HepG2 (cell line): ENCODE measurements around the gene DCAF6. TPM values are rescaled to one million over a fixed set of nuclear protein-coding genes. Genes with fewer than 3 reads are reported as not detected.
A peak's percentile ranks its signal among the peaks of the same experiment; 100 is the strongest.

Experiments used
- ATF7-NPFF ChIP-seq: sonication (generic); formaldehyde crosslinking; IDR thresholded peaks from 2 replicates; pipeline ENCODE4 v1.8.1; 2023; ENCODE audit warnings: mild to moderate bottlenecking, low read depth, missing genetic modification reagents, moderate library complexity
- E2F1 ChIP-seq: sonication (generic); formaldehyde crosslinking; IDR thresholded peaks from 2 replicates; pipeline ENCODE4 v1.5.0; 2020; ENCODE audit warnings: missing genetic modification reagents
- HMG20B ChIP-seq: conservative IDR thresholded peaks from 2 replicates; pipeline ENCODE4 v1.6.1; 2016; ENCODE audit warnings: missing genetic modification reagents, missing compliant biosample characterization
- HOXD1 ChIP-seq: sonication (generic); formaldehyde crosslinking; IDR thresholded peaks from 2 replicates; pipeline ENCODE4 v1.5.0; 2020; ENCODE audit warnings: missing genetic modification reagents
- MAZ ChIP-seq, 2 experiments: sonication (generic) in 1 of 2; formaldehyde crosslinking in 1 of 2; IDR thresholded peaks; 2 replicates each; pipeline versions ENCODE4 v1.5.0 to v1.6.1; 2012 to 2020; ENCODE audit warnings: low read depth in 2 of 2, mild to moderate bottlenecking in 2 of 2, borderline replicate concordance in 1 of 2, improper control_type of control experiment in 1 of 2, low read length in 1 of 2, missing genetic modification reagents in 1 of 2, moderate library complexity in 1 of 2
- MED13 ChIP-seq: sonication (generic); formaldehyde crosslinking; IDR thresholded peaks from 2 replicates; pipeline ENCODE4 v1.5.0; 2020; ENCODE audit warnings: missing genetic modification reagents
- POGK ChIP-seq: sonication (generic); formaldehyde crosslinking; conservative IDR thresholded peaks from 2 replicates; pipeline ENCODE4 v1.8.0; 2022; ENCODE audit warnings: mild to moderate bottlenecking, moderate library complexity, missing genetic modification reagents
- SPEN ChIP-seq: sonication (generic); formaldehyde crosslinking; IDR thresholded peaks from 2 replicates; pipeline ENCODE4 v1.5.1; 2020; ENCODE audit warnings: low read depth, mild to moderate bottlenecking, missing genetic modification reagents
- SRY ChIP-seq: sonication (generic); formaldehyde crosslinking; IDR thresholded peaks from 2 replicates; pipeline ENCODE4 v1.8.0; 2022; ENCODE audit warnings: mild to moderate bottlenecking, missing genetic modification reagents
- ZNF256 ChIP-seq: sonication (generic); formaldehyde crosslinking; conservative IDR thresholded peaks from 2 replicates; pipeline ENCODE4 v1.4.0; 2020; ENCODE audit warnings: missing genetic modification reagents
- ZNF441 ChIP-seq: sonication (generic); formaldehyde crosslinking; IDR thresholded peaks from 2 replicates; pipeline ENCODE4 v1.7.0; 2021; ENCODE audit warnings: missing genetic modification reagents, borderline replicate concordance
- ZNF615 ChIP-seq: sonication (generic); formaldehyde crosslinking; IDR thresholded peaks from 2 replicates; pipeline ENCODE4 v1.5.0; 2020; ENCODE audit warnings: mild to moderate bottlenecking, missing genetic modification reagents, borderline replicate concordance
- ZSCAN12 ChIP-seq: sonication (generic); formaldehyde crosslinking; IDR thresholded peaks from 2 replicates; pipeline ENCODE4 v1.9.0; 2021; ENCODE audit warnings: mild to moderate bottlenecking, missing genetic modification reagents
- polyA plus RNA-seq, 8 experiments: library from polyadenylated mRNA; depleted of rRNA in 3 of 8; stranded (reverse) in 7 of 8; unstranded in 1 of 8; fragments of >200 nt; fragmentation: Illumina TruSeq in 4 of 8; extraction: Trizol in 4 of 8; gene quantifications; 2 replicates each; pipeline versions ENCODE4 v1.2.1 to v1.2.3, GENCODE V29; 2011 to 2016; ENCODE audit warnings: low read depth in 4 of 8, missing spikeins in 1 of 8, mixed read lengths in 1 of 8; ENCODE audit not compliant: insufficient read depth in 1 of 8
- total RNA-seq, 5 experiments: library from RNA; depleted of rRNA; stranded (reverse); fragments of >200 nt; fragmentation: Illumina TruSeq; extraction: Trizol; gene quantifications; 2 replicates each; pipeline ENCODE4 v1.2.3, GENCODE V29; 2016; ENCODE audit warnings: low read depth in 1 of 5
- TF ChIP-seq, protein P1 (sequence below): sonication (generic); formaldehyde crosslinking; IDR thresholded peaks from 2 replicates; pipeline ENCODE4 v1.5.1; 2020; ENCODE audit warnings: mild to moderate bottlenecking, missing genetic modification reagents, moderate library complexity
- TF ChIP-seq, protein P2 (sequence below): sonication (generic); formaldehyde crosslinking; IDR thresholded peaks from 2 replicates; pipeline ENCODE4 v1.5.1; 2020; ENCODE audit warnings: mild to moderate bottlenecking, moderate library complexity, missing genetic modification reagents
- TF ChIP-seq, protein P3 (sequence below): sonication (generic); formaldehyde crosslinking; IDR thresholded peaks from 2 replicates; pipeline ENCODE4 v1.8.1; 2023; ENCODE audit warnings: mild to moderate bottlenecking, missing genetic modification reagents

DCAF6 gene
- total and polyA plus RNA-seq, 2 of the 13 experiments (the other 11 are each of a cell fraction or from before 2014, with no cell fraction given), result 24.7 to 33.7 TPM

GRCh38 chr1:167936068-167936929, at the start of gene DCAF6 (continued):
- TF ChIP-seq ATF7-NPFF (CRISPR knock-in tag) (peak; percentile 77; the same call in 1 of the 2 replicates), MED13 (CRISPR knock-in tag) (0 out of 2 replicates have a peak, but pooled peaks have one; percentile 11), POGK (CRISPR knock-in tag) (peak; percentile 63), SRY (CRISPR knock-in tag) (no peak), HOXD1 (CRISPR knock-in tag) (no peak), ZNF615 (CRISPR knock-in tag) (peak; percentile 53; the same call in 1 of the 2 replicates), HMG20B (CRISPR knock-in tag) (no peak), ZNF441 (CRISPR knock-in tag) (peak; percentile 71), E2F1 (CRISPR knock-in tag) (peak; percentile 45; the same call in 1 of the 2 replicates), SPEN (peak; percentile 43), ZSCAN12 (CRISPR knock-in tag) (no peak), MAZ (IDR thresholded peaks at IDR 0.05; ENCODE audit: borderline replicate concordance, low read depth, low read length) (peak; percentile 92), MAZ (CRISPR knock-in tag; IDR thresholded peaks at IDR 0.05; ENCODE audit: low read depth) (peak; percentile 42), ZNF256 (no peak)
- TF ChIP-seq, protein P1, sequence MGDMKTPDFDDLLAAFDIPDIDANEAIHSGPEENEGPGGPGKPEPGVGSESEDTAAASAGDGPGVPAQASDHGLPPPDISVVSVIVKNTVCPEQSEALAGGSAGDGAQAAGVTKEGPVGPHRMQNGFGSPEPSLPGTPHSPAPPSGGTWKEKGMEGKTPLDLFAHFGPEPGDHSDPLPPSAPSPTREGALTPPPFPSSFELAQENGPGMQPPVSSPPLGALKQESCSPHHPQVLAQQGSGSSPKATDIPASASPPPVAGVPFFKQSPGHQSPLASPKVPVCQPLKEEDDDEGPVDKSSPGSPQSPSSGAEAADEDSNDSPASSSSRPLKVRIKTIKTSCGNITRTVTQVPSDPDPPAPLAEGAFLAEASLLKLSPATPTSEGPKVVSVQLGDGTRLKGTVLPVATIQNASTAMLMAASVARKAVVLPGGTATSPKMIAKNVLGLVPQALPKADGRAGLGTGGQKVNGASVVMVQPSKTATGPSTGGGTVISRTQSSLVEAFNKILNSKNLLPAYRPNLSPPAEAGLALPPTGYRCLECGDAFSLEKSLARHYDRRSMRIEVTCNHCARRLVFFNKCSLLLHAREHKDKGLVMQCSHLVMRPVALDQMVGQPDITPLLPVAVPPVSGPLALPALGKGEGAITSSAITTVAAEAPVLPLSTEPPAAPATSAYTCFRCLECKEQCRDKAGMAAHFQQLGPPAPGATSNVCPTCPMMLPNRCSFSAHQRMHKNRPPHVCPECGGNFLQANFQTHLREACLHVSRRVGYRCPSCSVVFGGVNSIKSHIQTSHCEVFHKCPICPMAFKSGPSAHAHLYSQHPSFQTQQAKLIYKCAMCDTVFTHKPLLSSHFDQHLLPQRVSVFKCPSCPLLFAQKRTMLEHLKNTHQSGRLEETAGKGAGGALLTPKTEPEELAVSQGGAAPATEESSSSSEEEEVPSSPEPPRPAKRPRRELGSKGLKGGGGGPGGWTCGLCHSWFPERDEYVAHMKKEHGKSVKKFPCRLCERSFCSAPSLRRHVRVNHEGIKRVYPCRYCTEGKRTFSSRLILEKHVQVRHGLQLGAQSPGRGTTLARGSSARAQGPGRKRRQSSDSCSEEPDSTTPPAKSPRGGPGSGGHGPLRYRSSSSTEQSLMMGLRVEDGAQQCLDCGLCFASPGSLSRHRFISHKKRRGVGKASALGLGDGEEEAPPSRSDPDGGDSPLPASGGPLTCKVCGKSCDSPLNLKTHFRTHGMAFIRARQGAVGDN, result peak; percentile 68
- TF ChIP-seq, protein P2, sequence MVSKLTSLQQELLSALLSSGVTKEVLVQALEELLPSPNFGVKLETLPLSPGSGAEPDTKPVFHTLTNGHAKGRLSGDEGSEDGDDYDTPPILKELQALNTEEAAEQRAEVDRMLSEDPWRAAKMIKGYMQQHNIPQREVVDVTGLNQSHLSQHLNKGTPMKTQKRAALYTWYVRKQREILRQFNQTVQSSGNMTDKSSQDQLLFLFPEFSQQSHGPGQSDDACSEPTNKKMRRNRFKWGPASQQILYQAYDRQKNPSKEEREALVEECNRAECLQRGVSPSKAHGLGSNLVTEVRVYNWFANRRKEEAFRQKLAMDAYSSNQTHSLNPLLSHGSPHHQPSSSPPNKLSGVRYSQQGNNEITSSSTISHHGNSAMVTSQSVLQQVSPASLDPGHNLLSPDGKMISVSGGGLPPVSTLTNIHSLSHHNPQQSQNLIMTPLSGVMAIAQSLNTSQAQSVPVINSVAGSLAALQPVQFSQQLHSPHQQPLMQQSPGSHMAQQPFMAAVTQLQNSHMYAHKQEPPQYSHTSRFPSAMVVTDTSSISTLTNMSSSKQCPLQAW (CRISPR knock-in tag), result peak; percentile 83
- TF ChIP-seq, protein P3, sequence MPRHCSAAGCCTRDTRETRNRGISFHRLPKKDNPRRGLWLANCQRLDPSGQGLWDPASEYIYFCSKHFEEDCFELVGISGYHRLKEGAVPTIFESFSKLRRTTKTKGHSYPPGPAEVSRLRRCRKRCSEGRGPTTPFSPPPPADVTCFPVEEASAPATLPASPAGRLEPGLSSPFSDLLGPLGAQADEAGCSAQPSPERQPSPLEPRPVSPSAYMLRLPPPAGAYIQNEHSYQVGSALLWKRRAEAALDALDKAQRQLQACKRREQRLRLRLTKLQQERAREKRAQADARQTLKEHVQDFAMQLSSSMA (CRISPR knock-in tag), result 0 out of 2 replicates have a peak, but pooled peaks have one; percentile 3
- TF ChIP-seq, all 625 proteins: peak for 245
